GM12864 (cell line): Measurements from ENCODE around the gene KCNK1.

ENCODE experiments used
- DNase-seq: peaks from one replicate; pipeline ENCODE4 v3.0.0-alpha.2; 2011; ENCODE audit warnings: low read depth
- H3K4me3 ChIP-seq: 2 replicates; pipeline ENCODE4 v1.5.1; 2011; ENCODE audit warnings: mild to moderate bottlenecking, low read depth, low read length, control low read depth
- CTCF ChIP-seq: IDR thresholded peaks from 2 replicates; pipeline ENCODE4 v1.5.1; 2011; ENCODE audit warnings: low read depth, mild to moderate bottlenecking, moderate library complexity, low read length, control low read depth, inconsistent platforms; ENCODE audit errors: missing control alignments

Gene KCNK1

GRCh38 chr1:233710031-233710430, 96.1 kb downstream of the KCNK1 start:
- no peak for DNase-seq
- no peak overlapping the region for H3K4me3 ChIP-seq
- TF ChIP-seq CTCF: no peak

- TF ChIP-seq CTCF: no peak
- H3K4me3 ChIP-seq: no peak overlapping the region
- DNase-seq: no peak
Observed at GRCh38 chr1:233710507-233710906, 96.6 kb downstream of the KCNK1 start.

GRCh38 chr1:233714631-233715217, 100.8 kb downstream of the KCNK1 start:
- DNase-seq: no peak
- no peak for TF ChIP-seq CTCF
- H3K4me3 ChIP-seq: no peak overlapping the region

GRCh38 chr1:233718057-233718456, 104.2 kb downstream of the KCNK1 start:
- no peak for DNase-seq
- no peak for TF ChIP-seq CTCF
- H3K4me3 ChIP-seq: no peak overlapping the region

- no peak overlapping the region for H3K4me3 ChIP-seq
- DNase-seq: no peak
- no peak for TF ChIP-seq CTCF
Observed at GRCh38 chr1:233719655-233720341, 105.9 kb downstream of the KCNK1 start.

- no peak for TF ChIP-seq CTCF
- no peak for DNase-seq
- H3K4me3 ChIP-seq: no peak overlapping the region
Observed at GRCh38 chr1:233721004-233721595, 107.2 kb downstream of the KCNK1 start.
